ENCODE measurements around the gene OSBPL3. TPM values are rescaled to one million over a fixed set of nuclear protein-coding genes. Genes with fewer than 3 reads are reported as not detected.

OSBPL3 gene
- total and polyA plus RNA-seq, 4 donors: 0.28 to 3.0 (median 1.1) TPM

GRCh38 chr7:24995466-24995865, 15.5 kb upstream of the OSBPL3 start:
- H3K27me3 ChIP-seq (ENCODE audit: control insufficient read depth in 4 of 4, insufficient read depth in 4 of 4, low read length in 3 of 4): no peaks in the 10 kb centered on the region
- 81% methylated on average over 3 of the region's 3 CpGs for WGBS
- no peak overlapping the region for H3K4me3 ChIP-seq (ENCODE audit: low read depth in 1 of 3, low read length in 3 of 3)
- no peak overlapping the region for H3K27ac ChIP-seq (ENCODE audit: low read depth in 1 of 2, low read length in 2 of 2)
- H3K9me3 ChIP-seq (ENCODE audit: control insufficient read depth in 4 of 4, low read length in 3 of 4): no peaks in the 10 kb centered on the region
- no peak overlapping the region for H3K9ac ChIP-seq (ENCODE audit: low read depth in 1 of 2, low read length in 2 of 2)
- DNase-seq (ENCODE audit: low spot score): no peak
- H3K4me1 ChIP-seq (ENCODE audit: control insufficient read depth in 4 of 4, insufficient read depth in 4 of 4, low read length in 3 of 4): no peaks in the 10 kb centered on the region
- no peak for TF ChIP-seq RXRA (IDR thresholded peaks at IDR 0.05)
- H3K36me3 ChIP-seq (ENCODE audit: control insufficient read depth in 4 of 4, insufficient read depth in 3 of 4, low read depth in 1 of 4, low read length in 3 of 4): no peaks in the 10 kb centered on the region

- 95% methylated on average over 4 of the region's 4 CpGs for WGBS
- Histone ChIP-seq H3K27me3 (ENCODE audit: control insufficient read depth in 4 of 4, insufficient read depth in 4 of 4, low read length in 3 of 4) (peaks cover 0 to 6% (median 0%) of the 10 kb centered on the region in 4 donors), H3K4me1 (ENCODE audit: control insufficient read depth in 4 of 4, insufficient read depth in 4 of 4, low read length in 3 of 4) (no peaks in the 10 kb centered on the region), H3K27ac (ENCODE audit: low read depth in 1 of 2, low read length in 2 of 2) (no peak overlapping the region), H3K36me3 (ENCODE audit: control insufficient read depth in 4 of 4, insufficient read depth in 3 of 4, low read depth in 1 of 4, low read length in 3 of 4) (no peaks in the 10 kb centered on the region), H3K9ac (ENCODE audit: low read depth in 1 of 2, low read length in 2 of 2) (no peak overlapping the region), H3K4me3 (ENCODE audit: low read depth in 1 of 3, low read length in 3 of 3) (no peak overlapping the region), H3K9me3 (ENCODE audit: control insufficient read depth in 4 of 4, low read length in 3 of 4) (no peaks in the 10 kb centered on the region)
- TF ChIP-seq, protein P1, sequence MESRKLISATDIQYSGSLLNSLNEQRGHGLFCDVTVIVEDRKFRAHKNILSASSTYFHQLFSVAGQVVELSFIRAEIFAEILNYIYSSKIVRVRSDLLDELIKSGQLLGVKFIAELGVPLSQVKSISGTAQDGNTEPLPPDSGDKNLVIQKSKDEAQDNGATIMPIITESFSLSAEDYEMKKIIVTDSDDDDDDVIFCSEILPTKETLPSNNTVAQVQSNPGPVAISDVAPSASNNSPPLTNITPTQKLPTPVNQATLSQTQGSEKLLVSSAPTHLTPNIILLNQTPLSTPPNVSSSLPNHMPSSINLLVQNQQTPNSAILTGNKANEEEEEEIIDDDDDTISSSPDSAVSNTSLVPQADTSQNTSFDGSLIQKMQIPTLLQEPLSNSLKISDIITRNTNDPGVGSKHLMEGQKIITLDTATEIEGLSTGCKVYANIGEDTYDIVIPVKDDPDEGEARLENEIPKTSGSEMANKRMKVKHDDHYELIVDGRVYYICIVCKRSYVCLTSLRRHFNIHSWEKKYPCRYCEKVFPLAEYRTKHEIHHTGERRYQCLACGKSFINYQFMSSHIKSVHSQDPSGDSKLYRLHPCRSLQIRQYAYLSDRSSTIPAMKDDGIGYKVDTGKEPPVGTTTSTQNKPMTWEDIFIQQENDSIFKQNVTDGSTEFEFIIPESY (IDR thresholded peaks at IDR 0.05): no peak
- TF ChIP-seq FOXA2 (IDR thresholded peaks at IDR 0.05): no peak
- DNase-seq (ENCODE audit: low spot score): no peak
Measured at GRCh38 chr7:24992314-24992713, 12.3 kb upstream of the OSBPL3 start.

- WGBS: 88% methylated on average over 3 of the region's 3 CpGs
- no peak for DNase-seq (ENCODE audit: low spot score)
- H3K4me1 ChIP-seq (ENCODE audit: control insufficient read depth in 4 of 4, insufficient read depth in 4 of 4, low read length in 3 of 4): no peaks in the 10 kb centered on the region
- TF ChIP-seq HNF4G (IDR thresholded peaks at IDR 0.05): no peak
- no peak for TF ChIP-seq GABPA (IDR thresholded peaks at IDR 0.05 in 1 of 2, conservative IDR thresholded peaks at IDR 0.05 in 1 of 2)
- TF ChIP-seq JUND (IDR thresholded peaks at IDR 0.05): no peak
- TF ChIP-seq CTCF (IDR thresholded peaks at IDR 0.05; ENCODE audit: low read depth, low read length, missing input control): no peak
- TF ChIP-seq RAD21 (IDR thresholded peaks at IDR 0.05): no peak
- TF ChIP-seq YY1 (IDR thresholded peaks at IDR 0.05): no peak
- TF ChIP-seq, protein P1 (IDR thresholded peaks at IDR 0.05): no peak
- H3K9me3 ChIP-seq (ENCODE audit: control insufficient read depth in 4 of 4, low read length in 3 of 4): no peaks in the 10 kb centered on the region
- H3K9ac ChIP-seq (ENCODE audit: low read depth in 1 of 2, low read length in 2 of 2): no peak overlapping the region
- H3K27ac ChIP-seq (ENCODE audit: low read depth in 1 of 2, low read length in 2 of 2): no peak overlapping the region
- peaks cover 0 to 6% (median 0%) of the 10 kb centered on the region in 4 donors for H3K27me3 ChIP-seq (ENCODE audit: control insufficient read depth in 4 of 4, insufficient read depth in 4 of 4, low read length in 3 of 4)
- H3K36me3 ChIP-seq (ENCODE audit: control insufficient read depth in 4 of 4, insufficient read depth in 3 of 4, low read depth in 1 of 4, low read length in 3 of 4): no peaks in the 10 kb centered on the region
- no peak overlapping the region for H3K4me3 ChIP-seq (ENCODE audit: low read depth in 1 of 3, low read length in 3 of 3)
Measured at GRCh38 chr7:24991353-24991752, 11.4 kb upstream of the OSBPL3 start.

Measured in liver (tissue), 9 donors.